CD14-positive monocyte (primary cell): ENCODE results near the gene MFN2. TPM values are rescaled to one million over a fixed set of nuclear protein-coding genes. Genes with fewer than 3 reads are reported as not detected.

ENCODE experiments used
- DNase-seq, 3 donors: peaks; one replicate each; pipeline ENCODE4 v3.0.0-alpha.2; 2011 to 2022
- H2AFZ ChIP-seq: 2 replicates; pipeline ENCODE4 v1.6.0; 2012; ENCODE audit warnings: mild to moderate bottlenecking, low read depth, low read length, inconsistent platforms; ENCODE audit not compliant: insufficient read depth, poor library complexity, severe bottlenecking
- H3K27ac ChIP-seq, 2 donors: 1 replicate in 1 of 2; 2 replicates in 1 of 2; pipeline ENCODE4 v1.5.1; 2012 to 2013; ENCODE audit warnings: low read length in 2 of 2, control low read depth in 1 of 2, inconsistent platforms in 1 of 2, low read depth in 1 of 2, mild to moderate bottlenecking in 1 of 2
- H3K27me3 ChIP-seq, 2 donors: one replicate each; pipeline versions ENCODE4 v1.6.0 to v1.6.1; 2011 to 2013; ENCODE audit warnings: low read length in 2 of 2; ENCODE audit not compliant: control insufficient read depth in 2 of 2, insufficient read depth in 2 of 2
- H3K36me3 ChIP-seq, 2 donors: replicated peaks in 1 of 2; 1 replicate in 1 of 2; 2 replicates in 1 of 2; pipeline versions ENCODE4 v1.5.1 to v1.6.1; 2012 to 2013; ENCODE audit warnings: low read length in 2 of 2, control low read depth in 1 of 2, inconsistent platforms in 1 of 2, mild to moderate bottlenecking in 1 of 2; ENCODE audit not compliant: insufficient read depth in 2 of 2, control insufficient read depth in 1 of 2
- H3K4me1 ChIP-seq, 2 donors: 1 replicate in 1 of 2; 2 replicates in 1 of 2; pipeline versions ENCODE4 v1.5.1 to v1.6.1; 2012 to 2013; ENCODE audit warnings: low read length in 2 of 2, control low read depth in 1 of 2, inconsistent platforms in 1 of 2, mild to moderate bottlenecking in 1 of 2, moderate library complexity in 1 of 2; ENCODE audit not compliant: insufficient read depth in 2 of 2, control insufficient read depth in 1 of 2
- H3K4me2 ChIP-seq: replicated peaks from 2 replicates; pipeline ENCODE3; 2012; ENCODE audit warnings: low read length, moderate library complexity, mild to moderate bottlenecking; ENCODE audit not compliant: poor library complexity, severe bottlenecking; ENCODE audit errors: extremely low read depth
- H3K4me3 ChIP-seq, 3 experiments: fragments of 200-600 bp in 1 of 3; sonication (generic) in 1 of 3; replicated peaks in 1 of 3; 1 replicate in 2 of 3; 2 replicates in 1 of 3; pipeline ENCODE4 v1.5.1; 2011 to 2013; ENCODE audit warnings: low read length in 3 of 3, mild to moderate bottlenecking in 3 of 3, control low read depth in 2 of 3, low read depth in 2 of 3, inconsistent platforms in 1 of 3, moderate library complexity in 1 of 3
- H3K79me2 ChIP-seq: 2 replicates; pipeline ENCODE4 v1.6.0; 2012; ENCODE audit warnings: mild to moderate bottlenecking, control low read depth, inconsistent platforms, low read length, moderate library complexity; ENCODE audit not compliant: insufficient read depth
- H3K9ac ChIP-seq: 2 replicates; pipeline ENCODE4 v1.6.0; 2017; ENCODE audit warnings: low read length, mild to moderate bottlenecking; ENCODE audit not compliant: insufficient read depth, poor library complexity, severe bottlenecking
- H3K9me3 ChIP-seq, 2 donors: replicated peaks in 1 of 2; 1 replicate in 1 of 2; 2 replicates in 1 of 2; pipeline versions ENCODE4 v1.5.1 to v1.6.1; 2012 to 2013; ENCODE audit warnings: low read length in 2 of 2, control low read depth in 1 of 2; ENCODE audit not compliant: control insufficient read depth in 1 of 2, insufficient read depth in 1 of 2
- H4K20me1 ChIP-seq: 2 replicates; pipeline ENCODE4 v1.6.0; 2012; ENCODE audit warnings: mild to moderate bottlenecking, low read length, control low read depth, moderate library complexity; ENCODE audit not compliant: insufficient read depth
- H3K27ac Mint-ChIP-seq, 7 donors: one replicate each; pipeline ENCODE4 v1.8.0; 2020; ENCODE audit warnings: mild to moderate bottlenecking in 7 of 7, mixed read lengths in 7 of 7, moderate library complexity in 6 of 7, inconsistent platforms in 2 of 7
- H3K27me3 Mint-ChIP-seq, 3 donors: one replicate each; pipeline ENCODE4 v1.8.0; 2021 to 2022; ENCODE audit warnings: low read depth in 3 of 3, mild to moderate bottlenecking in 3 of 3, mixed read lengths in 3 of 3, moderate library complexity in 3 of 3, inconsistent platforms in 1 of 3
- H3K36me3 Mint-ChIP-seq, 2 donors: one replicate each; pipeline ENCODE4 v1.8.0; 2020; ENCODE audit warnings: mixed read lengths in 2 of 2, inconsistent platforms in 1 of 2, mild to moderate bottlenecking in 1 of 2
- H3K4me1 Mint-ChIP-seq: one replicate; pipeline ENCODE4 v1.8.0; 2020; ENCODE audit warnings: mild to moderate bottlenecking, mixed read lengths
- H3K4me3 Mint-ChIP-seq, 2 donors: one replicate each; pipeline ENCODE4 v1.8.0; 2020; ENCODE audit warnings: mild to moderate bottlenecking in 2 of 2, mixed read lengths in 2 of 2, moderate library complexity in 1 of 2
- H3K9me3 Mint-ChIP-seq, 7 donors: one replicate each; pipeline ENCODE4 v1.8.0; 2020 to 2022; ENCODE audit warnings: mixed read lengths in 7 of 7, mild to moderate bottlenecking in 6 of 7, moderate library complexity in 6 of 7, inconsistent platforms in 2 of 7
- CTCF ChIP-seq: fragments of 200-600 bp; IDR thresholded peaks from one replicate; pipeline ENCODE4 v1.8.0; 2022; ENCODE audit warnings: antibody characterized with exemption, mild to moderate bottlenecking
- WGBS: methylation state at CpG from one replicate; pipeline ENCODE4 v1.1.5; 2013; ENCODE audit warnings: missing lambda C conversion rate; ENCODE audit not compliant: insufficient coverage; 5-methylcytosine and 5-hydroxymethylcytosine counted together
- intact Hi-C, 2 donors: fragments of 100-400 bp; cut with micrococcal nuclease; formaldehyde crosslinking; loops; one replicate each; pipeline versions ENCODE4 v1.15.0 to v1.15.1; 2023
- polyA plus RNA-seq, 3 donors: library from polyadenylated mRNA; depleted of rRNA in 1 of 3; unstranded in 2 of 3; stranded (reverse) in 1 of 3; fragments of 300-500 nt in 2 of 3; fragments of >200 nt in 1 of 3; fragmentation: Illumina TruSeq in 2 of 3; gene quantifications; 1 replicate in 2 of 3; 2 replicates in 1 of 3; pipeline ENCODE4 v1.2.3, GENCODE V29; 2012 to 2021

Gene MFN2
- polyA plus RNA-seq, 3 donors: 26.3 to 35.8 (median 30.3) TPM

GRCh38 chr1:11943619-11944018 lies 36.6 kb upstream of the MFN2 start:
- no peak for DNase-seq
- intact Hi-C loops: no loop called here
- H3K27me3 ChIP-seq: no peaks in the 10 kb centered on the region
- H3K4me3 ChIP-seq: no peak overlapping the region
- no peak overlapping the region for H3K27ac Mint-ChIP-seq
- H3K79me2 ChIP-seq: peaks cover 5% of the 10 kb centered on the region
- no peak overlapping the region for H3K4me2 ChIP-seq
- no CpG with 5 or more reads among the region's 4 CpGs for WGBS
- peaks cover 0 to 1% (median 0%) of the 10 kb centered on the region in 3 donors for H3K27me3 Mint-ChIP-seq
- no peak overlapping the region for H2AFZ ChIP-seq
- H3K4me3 Mint-ChIP-seq: no peak overlapping the region
- H4K20me1 ChIP-seq: peaks cover 19% of the 10 kb centered on the region
- H3K9me3 ChIP-seq: peaks cover 10 to 11% of the 10 kb centered on the region in 2 donors
- H3K4me1 Mint-ChIP-seq: peaks cover 2% of the 10 kb centered on the region
- H3K36me3 ChIP-seq: peaks cover 12 to 49% of the 10 kb centered on the region in 2 donors
- TF ChIP-seq CTCF: no peak
- peaks cover 9 to 22% (median 14%) of the 10 kb centered on the region in 7 donors for H3K9me3 Mint-ChIP-seq
- no peaks in the 10 kb centered on the region for H3K4me1 ChIP-seq
- H3K36me3 Mint-ChIP-seq: peaks cover 24 to 70% of the 10 kb centered on the region in 2 donors
- no peak overlapping the region for H3K9ac ChIP-seq
- H3K27ac ChIP-seq: no peak overlapping the region

GRCh38 chr1:11944358-11944931 lies 35.8 kb upstream of the MFN2 start:
- Histone ChIP-seq H2AFZ (no peak overlapping the region), H3K27me3 (no peaks in the 10 kb centered on the region), H4K20me1 (peaks cover 13% of the 10 kb centered on the region), H3K27ac (no peak overlapping the region), H3K4me2 (no peak overlapping the region), H3K9ac (no peak overlapping the region), H3K4me3 (no peak overlapping the region), H3K36me3 (peaks cover 12 to 56% of the 10 kb centered on the region in 2 donors), H3K79me2 (no peaks in the 10 kb centered on the region), H3K4me1 (no peaks in the 10 kb centered on the region), H3K9me3 (peaks cover 10 to 16% of the 10 kb centered on the region in 2 donors)
- peaks cover 13 to 27% (median 17%) of the 10 kb centered on the region in 7 donors for H3K9me3 Mint-ChIP-seq
- peaks cover 0 to 1% (median 0%) of the 10 kb centered on the region in 3 donors for H3K27me3 Mint-ChIP-seq
- WGBS: 85% methylated on average over 8 of the region's 12 CpGs
- H3K27ac Mint-ChIP-seq: peak overlapping the region in 2 of 7 donors; percentile 53 to 65
- H3K36me3 Mint-ChIP-seq: peaks cover 28 to 66% of the 10 kb centered on the region in 2 donors
- intact Hi-C loops: no loop called here
- TF ChIP-seq CTCF: no peak
- peaks cover 3% of the 10 kb centered on the region for H3K4me1 Mint-ChIP-seq
- DNase-seq: no peak
- H3K4me3 Mint-ChIP-seq: no peak overlapping the region
